H1 (cell line): ENCODE data around the gene TMED3. TPM values are rescaled to one million over a fixed set of nuclear protein-coding genes. Genes with fewer than 3 reads are reported as not detected.

ENCODE experiments used
- CTCF ChIA-PET: fragments of 300-600 bp; sonication (Branson Sonifier 250); formaldehyde crosslinking; loops from one replicate; lab custom pipeline; 2021; ENCODE audit not compliant: partially characterized antibody; lab: Charles Lee
- POLR2A ChIA-PET: fragments of 300-600 bp; sonication (Branson Sonifier 250); formaldehyde crosslinking; loops from one replicate; lab custom pipeline; 2021; ENCODE audit warnings: inconsistent platforms; ENCODE audit not compliant: partially characterized antibody; lab: Charles Lee
- DNase-seq, 2 experiments: peaks; one replicate each; pipeline versions ENCODE4 v3.0.0 to v3.0.0-alpha.2; 2010 to 2022; ENCODE audit warnings: low spot score in 2 of 2, low read depth in 1 of 2, mixed read lengths in 1 of 2
- FAIRE-seq: peaks from 2 replicates; lab custom pipeline; 2011; peaks lifted over from hg19 to GRCh38; lab: Jason Lieb, UNC
- H2AFZ ChIP-seq: 2 replicates; pipeline ENCODE4 v1.8.1; 2012; ENCODE audit warnings: low read length, inconsistent platforms
- H2AK5ac ChIP-seq: 2 replicates; pipeline ENCODE4 v1.6.1; 2013; ENCODE audit warnings: low read depth, low read length
- H2BK120ac ChIP-seq: replicated peaks from 2 replicates; pipeline ENCODE3; 2013; ENCODE audit warnings: low read depth, low read length, inconsistent platforms
- H2BK12ac ChIP-seq: 2 replicates; pipeline ENCODE4 v1.6.1; 2013; ENCODE audit warnings: low read depth, low read length
- H2BK15ac ChIP-seq: 2 replicates; pipeline ENCODE4 v1.6.1; 2013; ENCODE audit warnings: low read length
- H2BK20ac ChIP-seq: 2 replicates; pipeline ENCODE4 v1.6.1; 2013; ENCODE audit warnings: low read length
- H2BK5ac ChIP-seq: 2 replicates; pipeline ENCODE4 v1.6.1; 2013; ENCODE audit warnings: low read depth, low read length
- H3K14ac ChIP-seq: 2 replicates; pipeline ENCODE4 v1.6.1; 2013; ENCODE audit warnings: inconsistent platforms; ENCODE audit not compliant: insufficient read length
- H3K18ac ChIP-seq: 2 replicates; pipeline ENCODE4 v1.6.1; 2013; ENCODE audit warnings: low read length; ENCODE audit errors: extremely low read depth
- H3K23ac ChIP-seq: 2 replicates; pipeline ENCODE4 v1.6.1; 2013; ENCODE audit warnings: inconsistent platforms; ENCODE audit not compliant: insufficient read length
- H3K23me2 ChIP-seq: 2 replicates; pipeline ENCODE4 v1.6.1; 2013; ENCODE audit warnings: low read depth, low read length
- H3K27ac ChIP-seq: 2 replicates; pipeline ENCODE4 v1.6.1; 2011; ENCODE audit warnings: low read depth, low read length, inconsistent platforms
- H3K27me3 ChIP-seq, 4 experiments: replicated peaks in 1 of 4; 1 replicate in 1 of 4; 2 replicates in 3 of 4; pipeline versions ENCODE4 v1.6.1 to v1.8.1; 2011 to 2013; ENCODE audit warnings: low read length in 3 of 4, mild to moderate bottlenecking in 3 of 4, inconsistent platforms in 2 of 4, mixed read lengths in 2 of 4, moderate library complexity in 1 of 4; ENCODE audit not compliant: control insufficient read depth in 3 of 4, insufficient read depth in 3 of 4; ENCODE audit errors: extremely low read depth in 1 of 4
- H3K36me3 ChIP-seq, 4 experiments: 2 replicates each; pipeline versions ENCODE4 v1.6.1 to v1.8.1; 2011 to 2013; ENCODE audit warnings: mild to moderate bottlenecking in 4 of 4, low read length in 3 of 4, moderate library complexity in 2 of 4, control low read depth in 1 of 4, inconsistent platforms in 1 of 4; ENCODE audit not compliant: insufficient read depth in 4 of 4, control insufficient read depth in 2 of 4
- H3K4ac ChIP-seq: replicated peaks from 2 replicates; pipeline ENCODE3; 2013; ENCODE audit warnings: low read length, low read depth, mixed read lengths, inconsistent platforms; ENCODE audit not compliant: insufficient read length
- H3K4me1 ChIP-seq, 4 experiments: replicated peaks in 1 of 4; 1 replicate in 1 of 4; 2 replicates in 3 of 4; pipeline versions ENCODE4 v1.6.1 to v1.8.1; 2011 to 2013; ENCODE audit warnings: low read length in 3 of 4, inconsistent platforms in 2 of 4, mixed read lengths in 1 of 4; ENCODE audit not compliant: insufficient read depth in 4 of 4, control insufficient read depth in 3 of 4
- H3K4me2 ChIP-seq, 2 experiments: 2 replicates each; pipeline versions ENCODE4 v1.6.1 to v1.8.1; 2011 to 2013; ENCODE audit warnings: low read depth in 2 of 2, low read length in 2 of 2, control low read depth in 1 of 2, inconsistent platforms in 1 of 2, mild to moderate bottlenecking in 1 of 2; ENCODE audit not compliant: insufficient read depth in 1 of 2
- H3K4me3 ChIP-seq, 4 experiments: fragments of 200-600, 300-600 bp in 1 of 4; sonication (generic), shearing (Covaris generic), sonication (Bioruptor Twin) in 1 of 4; 2 replicates each; pipeline versions ENCODE4 v1.5.1 to v1.8.1; 2011 to 2016; ENCODE audit warnings: low read length in 4 of 4, low read depth in 3 of 4, control low read depth in 2 of 4, inconsistent platforms in 2 of 4, mild to moderate bottlenecking in 2 of 4, mixed read lengths in 1 of 4, moderate library complexity in 1 of 4; ENCODE audit not compliant: insufficient read depth in 2 of 4; ENCODE audit errors: extremely low read depth in 1 of 4
- H3K56ac ChIP-seq: replicated peaks from 2 replicates; pipeline ENCODE3; 2013; ENCODE audit warnings: low read depth, mild to moderate bottlenecking, mixed read lengths, low read length, inconsistent platforms; ENCODE audit not compliant: insufficient read length
- H3K79me1 ChIP-seq: 2 replicates; pipeline ENCODE4 v1.6.1; 2013; ENCODE audit warnings: low read depth, low read length, control low read depth
- H3K79me2 ChIP-seq, 2 experiments: 2 replicates each; pipeline versions ENCODE4 v1.6.1 to v1.8.1; 2012 to 2013; ENCODE audit warnings: low read length in 2 of 2, mild to moderate bottlenecking in 2 of 2, inconsistent platforms in 1 of 2; ENCODE audit not compliant: insufficient read depth in 2 of 2, control insufficient read depth in 1 of 2
- H3K9ac ChIP-seq, 4 experiments: replicated peaks in 1 of 4; 1 replicate in 1 of 4; 2 replicates in 3 of 4; pipeline versions ENCODE4 v1.6.1 to v1.8.1; 2011 to 2013; ENCODE audit warnings: low read depth in 3 of 4, low read length in 3 of 4, control low read depth in 2 of 4, mild to moderate bottlenecking in 2 of 4, moderate library complexity in 2 of 4, inconsistent platforms in 1 of 4; ENCODE audit errors: extremely low read depth in 1 of 4
- H3K9me3 ChIP-seq, 2 experiments: 2 replicates each; pipeline versions ENCODE4 v1.6.1 to v1.8.1; 2012 to 2013; ENCODE audit warnings: mild to moderate bottlenecking in 2 of 2, moderate library complexity in 2 of 2, control low read depth in 1 of 2, inconsistent platforms in 1 of 2, low read depth in 1 of 2, low read length in 1 of 2, mixed read lengths in 1 of 2; ENCODE audit not compliant: insufficient read depth in 2 of 2
- H4K20me1 ChIP-seq, 2 experiments: replicated peaks in 1 of 2; 2 replicates each; pipeline versions ENCODE3 to v1.8.1; 2011 to 2013; ENCODE audit warnings: inconsistent platforms in 2 of 2, low read length in 2 of 2, mild to moderate bottlenecking in 1 of 2; ENCODE audit not compliant: insufficient read depth in 2 of 2, control insufficient read depth in 1 of 2
- H4K5ac ChIP-seq: 2 replicates; pipeline ENCODE4 v1.6.1; 2013; ENCODE audit warnings: low read length, low read depth, mixed read lengths, inconsistent platforms; ENCODE audit not compliant: insufficient read length
- H4K8ac ChIP-seq: 2 replicates; pipeline ENCODE4 v1.8.0; 2013; ENCODE audit warnings: mild to moderate bottlenecking, moderate library complexity, low read length, inconsistent platforms; ENCODE audit not compliant: insufficient read depth; ENCODE audit errors: extremely low read depth
- H4K91ac ChIP-seq: replicated peaks from 2 replicates; pipeline ENCODE3; 2013; ENCODE audit warnings: low read length, mixed read lengths, inconsistent platforms; ENCODE audit not compliant: insufficient read length
- CREB1 ChIP-seq: IDR thresholded peaks from 2 replicates; pipeline ENCODE4 v1.6.1; 2012; ENCODE audit warnings: inconsistent platforms
- EZH2 ChIP-seq: fragments of 200-600 bp; sonication (generic); IDR thresholded peaks from 2 replicates; pipeline ENCODE4 v1.7.1; 2012; ENCODE audit warnings: low read depth, mild to moderate bottlenecking, moderate library complexity, low read length, inconsistent platforms; ENCODE audit not compliant: severe bottlenecking
- MAFK ChIP-seq: IDR thresholded peaks from 2 replicates; pipeline ENCODE4 v1.6.1; 2012; ENCODE audit warnings: low read depth, mild to moderate bottlenecking, improper control_type of control experiment, low read length
- POLR2A ChIP-seq, 2 experiments: IDR thresholded peaks; 1 replicate in 1 of 2; 2 replicates in 1 of 2; pipeline ENCODE4 v1.6.1; 2011; ENCODE audit warnings: low read depth in 2 of 2, low read length in 2 of 2, mild to moderate bottlenecking in 2 of 2; ENCODE audit errors: control extremely low read depth in 1 of 2
- WGBS, 2 experiments: shearing (Covaris generic) in 1 of 2; methylation state at CpG; one replicate each; pipeline versions ENCODE4 v1.1.6 to v1.1.7; 2013 to 2015; ENCODE audit warnings: low lambda C conversion rate in 2 of 2, mixed read lengths in 2 of 2, inconsistent platforms in 1 of 2, low coverage in 1 of 2, missing lambda C conversion rate in 1 of 2; ENCODE audit not compliant: insufficient replicate concordance in 2 of 2, insufficient coverage in 1 of 2, insufficient read length in 1 of 2; ENCODE audit errors: extremely low coverage in 1 of 2, missing lambda C conversion rate in 1 of 2; 5-methylcytosine and 5-hydroxymethylcytosine counted together
- polyA plus RNA-seq, 7 experiments: library from polyadenylated mRNA; depleted of rRNA in 3 of 7; stranded (reverse) in 5 of 7; unstranded in 2 of 7; fragments of >200 nt in 5 of 7; fragments of 200-250 nt in 2 of 7; gene quantifications; 1 replicate in 5 of 7; 2 replicates in 1 of 7; 4 replicates in 1 of 7; pipeline versions ENCODE4 v1.2.1 to v1.2.3, GENCODE V29; 2011 to 2013; ENCODE audit warnings: missing spikeins in 2 of 7, mixed read lengths in 2 of 7
- total RNA-seq: library from RNA; stranded (reverse); fragmentation: NEBNext Ultra II Directional; extraction: Animal tissue kit (Norgen Biotek cat#: 25700); gene quantifications from 2 replicates; pipeline ENCODE4 v1.2.1, GENCODE V29; 2021

Gene TMED3
- total and polyA plus RNA-seq, 2 of the 8 experiments (the other 6 are each of a cell fraction or from before 2014, with no cell fraction given) = 50.2 to 110 TPM

- Histone ChIP-seq H3K56ac (no peak overlapping the region), H4K91ac (no peak overlapping the region), H3K36me3 (0 out of 8 replicates have a peak, but pooled peaks cover 0 to 4% (median 2%) of the 10 kb centered on the region in 4 experiments), H3K79me1 (no peaks in the 10 kb centered on the region), H3K27me3 (no peaks in the 10 kb centered on the region), H3K4me2 (no peak overlapping the region), H3K18ac (no peak overlapping the region), H3K79me2 (no peaks in the 10 kb centered on the region), H3K23me2 (no peaks in the 10 kb centered on the region), H4K8ac (no peak overlapping the region), H2BK120ac (no peak overlapping the region), H3K23ac (no peak overlapping the region), H3K27ac (no peak overlapping the region), H3K14ac (no peak overlapping the region), H4K20me1 (no peaks in the 10 kb centered on the region), H2BK5ac (no peak overlapping the region), H3K4ac (no peak overlapping the region), H3K9ac (no peak overlapping the region), H2BK12ac (no peak overlapping the region), H3K9me3 (no peaks in the 10 kb centered on the region), H2AK5ac (no peak overlapping the region), H4K5ac (no peak overlapping the region)
- CTCF ChIA-PET = interaction anchor here (0.5 to 2.4 kb wide), 5 partner anchors 8 to 267 kb away, joined by 3 to 6 read pairs (median 5); no protein-coding TSS in a partner anchor
- 93% methylated on average over 2 of the region's 2 CpGs; no CpG with 5 or more reads in 1 of the 2 experiments for WGBS, 2 experiments
- no peak for DNase-seq
- no peak for FAIRE-seq
- TF ChIP-seq CREB1 (no peak), POLR2A (IDR thresholded peaks at IDR 0.05; ENCODE audit: control extremely low read depth in 1 of 2, low read depth in 2 of 2, low read length in 2 of 2) (no peak), MAFK (0 out of 2 replicates have a peak, but pooled peaks have one; percentile 31), EZH2 (no peak)
- TF ChIP-seq, all 59 proteins: peak for 1
- Histone ChIP-seq H3K4me1 (peaks cover 0 to 3% (median 0%) of the 10 kb centered on the region in 4 experiments; a peak in 1 of 7 replicates), H2BK15ac (no peak overlapping the region), H2AFZ (no peak overlapping the region), H2BK20ac (no peak overlapping the region), H3K4me3 (no peak overlapping the region)
- POLR2A ChIA-PET = interaction anchor here (0.9 kb wide), 1 partner anchor 19 kb away, joined by 3 read pairs; no protein-coding TSS in a partner anchor
These were observed 18.3 kb downstream of the TMED3 start for GRCh38 chr15:79329171-79329611.
